Kidney glomerular epithelial cell (primary cell): ENCODE data around the gene ERC2.

Source experiments
- DNase-seq: peaks from one replicate; lab custom pipeline; 2025; lab: John Stamatoyannopoulos, UW

ERC2 gene

DNA sequence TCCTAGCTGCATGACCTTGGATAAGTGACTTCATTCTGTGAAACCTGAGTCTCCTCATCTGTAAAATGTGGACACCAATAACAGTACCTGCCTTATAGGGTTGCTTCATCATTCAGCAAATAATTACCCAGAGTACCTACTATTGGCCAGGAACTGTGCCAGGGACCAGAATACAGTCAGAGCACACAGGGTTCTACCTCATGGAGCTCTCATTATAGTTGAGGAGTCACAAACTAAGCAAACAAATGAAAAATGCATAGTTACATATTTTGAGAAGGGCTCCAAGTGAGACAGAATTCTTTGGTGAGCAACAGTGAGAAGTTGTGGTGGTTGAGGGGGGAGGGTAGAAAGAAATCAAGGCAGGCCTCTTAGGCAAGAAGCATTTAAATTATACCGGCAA lies 672.5 kb downstream of the ERC2 start:
- DNase-seq: peak; percentile 40

DNA sequence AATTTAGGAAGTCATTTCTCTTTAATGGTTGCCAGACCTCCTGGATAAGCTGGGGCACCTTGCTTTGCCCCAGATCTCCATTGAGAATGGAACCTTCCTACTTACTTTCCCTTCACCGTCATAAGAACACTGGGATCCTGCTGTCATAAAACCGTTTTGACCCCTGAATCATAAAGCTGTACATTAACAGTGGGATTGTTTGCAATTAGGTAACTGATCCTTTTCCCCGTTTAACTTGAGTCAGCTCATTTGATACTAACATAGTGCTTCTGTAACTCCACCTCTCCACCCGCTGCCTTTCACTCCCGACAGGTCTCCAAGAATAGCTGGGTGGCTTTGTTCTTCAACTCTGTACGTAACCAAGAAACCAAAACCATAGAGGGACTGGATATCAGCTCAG lies 673.0 kb downstream of the ERC2 start:
- DNase-seq: no peak

DNA sequence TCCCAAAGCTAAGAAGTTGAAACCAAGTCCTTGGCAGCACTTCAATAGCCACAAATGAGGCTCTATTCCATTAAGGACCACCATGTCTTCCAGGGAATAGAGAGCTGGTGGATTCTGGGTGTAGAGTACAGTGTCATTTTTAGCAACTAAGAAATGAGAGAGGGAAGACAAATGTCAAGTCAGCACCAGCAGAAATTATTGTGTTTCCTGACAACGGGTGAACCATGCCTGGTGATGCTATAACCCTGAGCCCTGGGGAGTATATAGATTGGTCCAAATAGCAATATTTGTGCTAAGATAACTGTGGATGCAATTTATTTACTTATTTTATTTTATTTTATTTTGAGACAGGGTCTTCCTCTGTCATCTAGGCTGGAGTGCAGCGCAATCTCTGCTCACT lies 675.5 kb downstream of the ERC2 start:
- DNase-seq: no peak

DNA sequence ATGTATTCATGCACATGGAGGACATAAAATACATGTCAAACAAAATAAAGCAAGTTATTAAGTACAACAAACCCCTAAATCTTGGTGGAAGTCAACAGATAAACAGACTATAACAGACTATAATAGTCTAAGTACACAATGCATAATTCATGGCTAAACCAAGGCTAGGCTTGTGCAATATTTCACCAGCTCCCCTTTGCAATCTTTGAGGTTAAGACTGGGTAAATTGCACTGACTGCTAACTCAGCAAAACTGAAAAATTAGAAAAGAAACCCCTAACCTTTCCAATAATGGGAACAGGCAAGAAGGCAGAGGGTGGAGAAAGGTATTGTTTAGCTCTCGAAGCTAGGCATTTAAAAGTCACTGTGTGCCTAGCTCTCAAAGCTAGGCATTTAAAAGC lies 676.3 kb downstream of the ERC2 start:
- DNase-seq: no peak

DNA sequence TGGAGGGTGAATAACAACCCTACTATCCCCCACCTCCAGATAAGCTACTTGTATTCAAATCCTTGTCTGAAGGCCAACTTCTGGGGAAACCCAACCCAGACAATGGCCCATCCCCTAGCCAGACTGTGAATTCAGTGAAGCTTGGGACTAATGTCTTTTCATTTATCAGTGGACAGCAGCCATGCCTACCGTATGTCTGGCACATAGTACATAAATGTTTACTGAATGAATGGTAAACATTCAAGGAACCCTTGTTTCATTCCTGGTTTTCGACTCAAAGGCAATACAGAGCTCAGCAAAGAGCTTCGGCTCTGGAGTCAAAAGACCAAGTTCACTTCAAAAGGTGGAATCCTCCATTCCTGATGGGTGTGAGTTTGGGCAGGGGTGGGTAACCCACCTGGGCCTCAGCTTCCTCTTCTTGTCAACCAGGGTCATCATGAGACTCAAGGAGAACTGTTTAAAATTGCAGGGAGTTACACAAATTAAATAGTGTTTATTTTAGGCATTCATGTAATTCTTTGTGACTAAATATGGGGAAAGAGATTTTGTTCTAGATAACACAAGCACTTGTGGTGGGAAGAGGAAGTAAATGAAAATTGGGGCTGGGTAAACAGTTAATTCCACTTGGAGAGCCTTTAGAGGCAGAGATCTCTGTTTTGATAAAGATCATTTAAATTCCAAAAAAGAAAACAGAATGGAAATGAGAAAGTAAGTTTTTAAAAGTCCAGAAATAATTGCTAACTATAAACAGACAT lies 677.5 kb downstream of the ERC2 start:
- DNase-seq: no peak

DNA sequence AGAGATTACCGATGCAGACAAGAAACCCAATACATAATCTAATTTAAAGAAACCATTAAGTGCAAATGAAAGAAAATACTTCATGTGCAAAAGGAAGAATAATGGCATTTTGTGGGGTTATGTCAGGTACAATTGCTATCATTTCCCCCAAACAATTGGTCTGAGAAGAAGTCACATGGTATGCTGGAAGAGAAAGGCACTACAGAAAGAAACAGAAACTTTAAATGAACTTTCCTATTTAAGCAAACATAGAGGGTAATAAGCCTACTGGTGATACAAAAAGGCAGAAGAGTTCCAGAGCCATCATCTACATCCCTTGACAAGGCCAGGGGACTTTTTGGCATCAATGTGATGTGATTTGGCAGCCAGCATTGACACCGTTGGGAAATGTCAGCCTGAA lies 678.8 kb downstream of the ERC2 start:
- DNase-seq: no peak

DNA sequence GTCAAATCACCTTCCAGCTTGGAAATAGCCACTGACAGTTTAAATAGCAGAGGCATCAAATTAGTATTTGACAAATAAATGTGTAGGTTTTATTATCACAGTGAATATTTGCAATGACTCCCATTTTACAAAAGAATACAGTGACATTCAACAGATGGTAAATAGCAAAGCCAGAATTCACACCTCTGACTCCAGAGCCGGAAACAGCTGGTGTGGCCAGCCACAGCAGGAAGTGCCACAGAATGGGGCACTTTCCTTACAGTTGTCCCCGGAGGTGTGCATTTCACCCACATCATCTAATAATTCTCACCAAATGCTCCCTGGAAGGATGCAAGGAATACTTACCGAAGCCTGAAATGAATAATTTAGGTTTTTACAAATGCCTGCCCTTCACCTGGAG lies 685.5 kb downstream of the ERC2 start:
- no peak for DNase-seq

DNA sequence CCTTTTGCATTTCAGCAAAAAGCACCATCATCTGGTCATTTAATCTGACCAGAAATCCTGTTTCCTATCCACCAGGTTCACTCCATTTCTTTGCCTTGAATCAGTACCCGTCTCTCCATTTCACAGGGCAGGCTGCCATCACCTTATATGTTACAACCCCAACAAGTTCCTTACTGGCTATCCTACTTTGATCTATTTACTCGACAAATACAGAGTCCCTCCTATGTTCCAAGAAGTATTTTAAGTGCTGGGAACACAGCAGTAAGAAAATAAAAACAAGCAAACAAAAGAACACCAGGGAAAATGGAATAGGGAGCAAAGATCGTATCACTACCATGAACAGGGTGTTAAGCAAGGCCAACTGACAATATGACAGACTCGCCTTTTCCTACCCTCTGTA lies 685.9 kb downstream of the ERC2 start:
- DNase-seq: no peak

DNA sequence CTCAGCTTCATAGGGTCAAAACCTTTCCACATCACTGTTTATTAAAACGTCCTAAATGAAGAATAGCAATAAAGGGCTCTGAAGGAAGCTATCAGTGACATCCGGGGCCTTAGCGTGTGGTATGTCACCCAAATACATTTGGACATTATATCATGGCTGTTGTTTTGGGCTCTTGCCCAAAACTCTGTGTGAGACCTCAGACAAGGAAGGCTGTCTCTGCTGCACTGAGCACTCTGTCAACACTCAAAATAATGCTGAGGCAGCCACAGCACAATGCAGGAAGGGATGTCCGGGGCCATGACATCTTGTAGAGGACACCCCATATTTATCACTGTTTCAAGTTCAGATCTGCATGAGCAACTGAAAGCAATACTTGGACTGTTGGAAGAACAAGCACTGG lies 687.4 kb downstream of the ERC2 start:
- no peak for DNase-seq

DNA sequence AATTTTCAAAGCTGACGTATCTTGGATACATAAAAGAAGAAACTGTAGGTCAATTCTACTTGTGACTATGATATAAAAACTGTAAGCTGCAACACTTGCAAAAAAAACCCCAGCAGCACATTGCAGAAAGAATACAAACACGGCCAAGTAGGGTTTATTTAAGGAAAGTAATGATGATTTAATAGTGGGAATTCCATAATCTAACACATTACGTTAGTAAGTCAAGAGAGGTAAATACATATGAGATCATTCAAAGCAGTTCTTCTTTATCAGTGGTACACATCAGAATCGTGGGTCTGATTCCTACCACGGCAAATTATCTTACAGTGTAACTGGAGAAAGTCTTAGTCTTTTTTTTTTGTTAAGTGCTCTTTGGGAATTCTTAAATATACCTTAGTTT lies 688.7 kb downstream of the ERC2 start:
- DNase-seq: no peak

DNA sequence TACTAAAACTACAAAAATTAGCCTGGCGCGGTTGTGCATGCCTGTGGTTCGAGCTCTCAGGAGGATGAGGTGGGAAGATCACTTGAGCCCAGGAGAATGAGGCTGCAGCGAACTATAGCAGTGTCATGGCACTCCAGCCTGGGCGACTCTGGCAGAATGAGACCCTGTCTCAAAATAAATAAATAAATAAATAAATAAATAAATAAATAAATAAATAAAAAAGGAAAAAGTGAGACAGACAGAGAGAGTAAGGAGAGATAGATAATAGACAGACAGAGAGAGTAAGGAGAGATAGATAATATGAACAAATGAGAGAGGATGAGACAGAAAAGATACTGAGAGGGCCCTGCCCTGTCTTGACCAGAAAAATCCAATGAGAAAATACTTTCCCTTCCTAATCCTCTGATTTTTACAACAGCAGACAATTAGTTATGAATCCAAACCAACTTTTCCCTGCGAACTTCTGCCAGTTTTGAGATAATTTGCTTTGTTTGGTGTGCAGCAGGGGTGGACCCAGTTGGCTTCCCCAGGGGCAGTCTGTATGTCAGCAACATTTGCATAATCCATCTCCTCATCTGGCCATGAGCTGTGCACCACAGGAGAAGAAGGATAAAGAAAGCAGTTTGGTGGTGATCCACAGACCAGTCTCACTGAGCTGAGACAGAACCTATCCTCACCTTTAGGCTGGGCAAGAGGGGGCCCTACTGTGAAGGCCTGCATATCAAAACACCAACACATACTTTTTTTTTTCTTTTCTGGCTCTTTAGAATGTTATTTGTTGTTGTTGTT lies 692.7 kb downstream of the ERC2 start:
- no peak for DNase-seq

DNA sequence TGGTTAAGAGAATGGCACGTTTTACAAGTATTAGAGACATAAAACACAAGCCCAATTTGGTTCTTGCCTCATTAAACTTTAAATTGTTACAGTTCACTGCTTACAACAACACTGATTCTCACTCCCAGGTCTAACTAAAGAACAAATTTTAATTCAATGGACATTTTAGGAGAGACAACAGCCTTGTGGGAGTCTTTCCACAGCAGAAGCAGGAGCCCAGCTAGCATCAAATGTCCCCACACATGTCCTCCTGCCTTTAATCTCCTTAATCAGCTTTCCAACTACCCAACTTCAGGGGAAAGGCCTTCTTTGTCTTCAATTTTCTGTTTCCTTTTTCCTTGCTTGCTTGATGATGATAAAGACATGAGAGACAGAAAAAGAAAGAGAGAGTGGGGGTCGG lies 693.4 kb downstream of the ERC2 start:
- DNase-seq: no peak

DNA sequence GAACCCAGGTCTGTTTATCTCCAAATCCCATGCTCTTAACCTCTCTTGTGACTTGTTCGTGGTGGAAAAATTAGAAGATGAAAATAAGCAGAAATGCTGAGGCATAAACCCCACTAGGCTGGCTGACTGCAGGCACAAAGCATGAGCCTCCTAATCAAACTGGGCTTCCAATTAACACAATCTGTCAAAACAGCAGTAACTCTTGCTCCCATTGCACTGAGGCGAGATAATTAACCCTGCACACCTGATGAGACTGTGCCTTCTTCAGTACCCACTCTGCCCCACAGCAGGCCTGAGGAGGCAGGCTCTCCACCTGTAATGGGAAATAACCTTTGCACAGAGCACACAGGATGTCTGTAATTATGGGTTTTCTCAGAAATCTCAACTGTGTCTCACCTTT lies 696.8 kb downstream of the ERC2 start:
- DNase-seq: no peak

DNA sequence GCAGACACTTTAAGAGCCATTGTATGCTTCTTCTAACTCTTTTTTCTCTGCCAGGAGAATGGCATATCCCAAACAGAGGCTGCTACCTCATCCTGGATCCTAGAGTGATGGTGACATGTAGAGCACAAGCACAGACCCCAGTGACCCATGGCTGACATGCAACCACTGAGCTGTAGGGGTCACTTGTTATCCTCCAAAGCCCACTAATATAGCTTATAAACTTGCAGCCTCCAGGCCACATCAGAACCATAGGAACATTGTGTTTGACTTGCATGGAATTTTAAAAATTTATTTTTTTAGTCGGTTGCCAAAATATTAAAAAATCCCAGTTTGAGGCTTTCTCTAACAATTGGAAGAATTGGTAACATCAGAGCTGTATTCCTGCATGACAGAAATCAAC lies 698.2 kb downstream of the ERC2 start:
- DNase-seq: no peak

DNA sequence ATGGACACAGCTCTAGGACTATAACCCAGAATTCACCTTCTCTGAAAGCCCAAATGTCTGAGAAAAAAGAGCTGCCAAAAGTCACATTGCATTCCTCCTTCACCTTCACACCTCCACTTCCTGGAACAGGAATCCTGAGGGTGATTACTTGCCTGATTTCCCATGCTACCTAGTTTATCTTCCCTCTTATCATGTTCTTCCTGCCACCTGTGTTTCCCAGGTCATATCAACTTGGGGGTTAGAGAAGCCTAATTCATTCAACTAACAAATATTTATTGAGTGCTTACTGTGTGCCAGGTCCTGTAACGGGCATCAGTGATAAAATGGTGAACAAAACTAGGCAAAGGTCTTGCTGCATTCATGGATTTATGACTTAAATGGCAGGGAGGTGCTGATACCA lies 701.5 kb downstream of the ERC2 start:
- DNase-seq: no peak

DNA sequence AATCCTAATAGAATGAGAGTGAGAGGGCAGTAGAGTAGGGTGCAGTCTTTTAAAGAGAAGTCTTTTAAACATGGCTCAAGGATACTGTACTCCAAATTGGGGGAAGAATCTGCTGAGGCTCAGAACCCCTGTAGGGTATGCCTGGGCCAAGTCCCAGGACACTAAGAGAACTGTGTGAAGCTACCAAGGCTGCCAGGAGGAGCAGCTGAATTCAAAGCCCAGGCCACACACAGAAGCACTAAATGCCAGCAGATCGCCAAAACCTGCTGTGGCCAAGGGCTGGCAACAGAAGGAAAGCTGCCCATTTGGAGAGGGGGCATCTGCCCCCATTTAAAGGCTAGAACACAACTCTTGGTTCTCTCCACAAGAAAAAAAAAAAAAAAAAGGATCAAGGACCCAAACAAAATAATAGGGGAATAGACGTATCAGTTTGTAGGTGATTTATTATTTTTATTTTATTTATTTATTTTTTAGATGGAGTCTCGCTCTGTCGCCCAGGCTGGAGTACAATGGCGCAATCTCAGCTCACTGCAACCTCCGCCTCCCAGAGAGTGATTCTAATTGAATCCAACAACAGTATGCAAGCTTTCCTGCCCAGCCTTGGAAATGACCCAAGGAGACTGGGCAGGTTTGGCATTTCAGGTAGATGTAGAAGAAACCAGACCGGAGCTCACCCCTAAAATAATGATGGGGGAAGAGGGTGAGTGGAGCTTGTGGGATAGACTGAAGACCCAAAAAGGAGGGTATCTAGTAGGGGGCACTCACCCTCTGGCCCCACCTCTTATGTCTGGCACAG lies 702.2 kb downstream of the ERC2 start:
- DNase-seq: no peak

DNA sequence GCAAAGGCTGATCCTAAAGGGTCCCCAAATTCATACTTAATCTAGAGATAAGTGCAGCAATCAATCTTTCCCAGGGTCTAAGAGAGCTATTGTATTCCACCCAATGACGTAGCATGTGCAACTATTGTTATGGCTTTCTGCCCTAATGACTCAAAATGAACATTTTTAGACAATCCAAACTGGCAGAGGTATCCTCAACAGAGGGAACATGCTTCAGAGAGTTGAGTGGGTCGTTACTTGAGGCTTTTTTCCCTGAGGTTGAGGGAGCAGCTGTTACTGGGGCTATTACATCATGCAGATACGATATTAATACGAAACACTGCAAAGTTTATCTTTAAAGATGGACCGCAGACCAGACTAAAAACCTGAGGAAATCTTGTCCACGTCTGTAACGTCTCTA lies 702.9 kb downstream of the ERC2 start:
- no peak for DNase-seq

DNA sequence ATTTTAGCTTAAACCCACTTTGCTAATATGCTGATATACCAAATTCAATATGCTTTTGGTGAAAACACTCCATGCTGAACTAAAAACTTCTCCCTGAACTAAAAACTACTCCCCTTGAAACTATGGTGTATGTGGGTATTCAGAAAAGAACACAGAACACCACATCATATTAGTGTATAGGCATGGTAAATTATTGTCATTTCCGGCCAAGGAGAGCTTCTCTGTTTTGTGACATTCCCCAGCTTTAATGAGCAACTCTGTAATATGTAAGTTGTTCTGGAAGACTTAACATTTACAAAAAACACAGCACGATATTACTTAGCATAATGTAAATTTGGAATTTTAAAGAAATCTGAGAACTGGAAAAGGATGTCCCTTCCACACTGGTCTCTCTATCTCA lies 711.3 kb downstream of the ERC2 start:
- DNase-seq: no peak

DNA sequence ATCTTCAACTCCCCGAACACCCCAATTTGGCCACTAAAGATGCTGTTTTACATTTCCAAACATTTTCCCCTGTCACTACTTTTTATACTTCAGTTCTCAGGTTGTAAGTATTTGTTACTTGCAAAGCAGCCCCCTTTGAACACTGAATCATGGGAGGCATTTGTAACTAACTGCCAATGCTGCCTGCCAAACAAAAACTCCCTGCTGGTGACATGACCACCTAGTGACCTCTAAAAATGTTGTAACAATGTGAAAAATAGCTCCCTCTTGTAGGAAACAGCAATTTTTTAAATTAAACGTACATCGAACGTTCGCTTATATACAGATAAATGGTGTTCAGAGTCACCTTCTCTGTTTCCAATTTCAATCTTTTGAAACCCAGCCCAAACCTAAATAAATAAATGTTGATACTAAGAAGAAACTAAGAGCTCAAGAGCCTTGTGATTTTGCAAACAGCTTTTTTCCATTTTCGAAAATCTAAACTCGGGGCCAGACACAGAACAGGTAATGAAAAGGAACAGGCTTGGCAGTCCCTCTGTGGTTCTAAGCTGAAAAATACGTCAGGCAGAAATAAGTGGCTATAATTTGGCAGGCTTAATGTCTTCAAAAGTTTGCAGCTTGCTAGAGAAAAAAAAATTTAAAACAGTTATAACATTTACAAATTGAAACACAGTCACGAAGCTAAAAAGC lies 712.6 kb downstream of the ERC2 start:
- DNase-seq: no peak

DNA sequence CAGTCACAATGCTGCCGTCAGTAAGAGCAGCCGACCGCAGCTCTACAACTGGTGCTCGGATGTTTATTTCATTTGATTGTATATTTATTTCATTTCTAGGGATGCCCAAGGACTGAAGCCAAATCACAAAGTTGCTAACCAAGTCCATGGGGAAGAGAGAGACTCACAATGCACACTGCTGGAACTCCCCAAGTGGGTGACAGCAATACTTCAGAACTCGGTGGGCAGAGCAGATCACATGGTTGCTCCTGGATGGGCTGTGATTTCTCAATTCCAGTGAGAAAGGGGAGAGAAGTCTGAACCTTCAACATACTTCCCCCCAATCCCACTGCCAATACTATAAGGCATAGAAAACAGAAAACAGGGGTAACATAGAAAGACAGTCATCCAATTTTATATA lies 715.4 kb downstream of the ERC2 start:
- no peak for DNase-seq

DNA sequence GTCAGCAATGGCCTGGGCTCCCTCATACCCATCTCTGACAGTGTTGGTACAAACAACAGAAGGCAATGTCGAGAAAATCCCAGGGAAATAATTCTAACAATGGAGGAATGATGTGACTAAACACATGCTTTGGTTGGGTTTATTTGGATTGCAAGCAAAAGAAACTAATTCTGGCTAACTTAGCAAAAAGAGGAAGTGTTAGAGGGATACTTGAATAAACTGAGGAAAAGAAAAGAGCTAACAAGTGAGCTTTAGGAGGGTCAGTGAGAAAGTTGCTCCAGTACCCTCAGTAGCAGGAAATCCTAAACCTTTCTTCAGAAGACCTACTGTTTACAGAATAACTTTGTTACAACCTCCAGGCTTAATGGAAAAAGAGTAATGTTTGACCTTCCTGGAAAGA lies 716.5 kb downstream of the ERC2 start:
- no peak for DNase-seq

DNA sequence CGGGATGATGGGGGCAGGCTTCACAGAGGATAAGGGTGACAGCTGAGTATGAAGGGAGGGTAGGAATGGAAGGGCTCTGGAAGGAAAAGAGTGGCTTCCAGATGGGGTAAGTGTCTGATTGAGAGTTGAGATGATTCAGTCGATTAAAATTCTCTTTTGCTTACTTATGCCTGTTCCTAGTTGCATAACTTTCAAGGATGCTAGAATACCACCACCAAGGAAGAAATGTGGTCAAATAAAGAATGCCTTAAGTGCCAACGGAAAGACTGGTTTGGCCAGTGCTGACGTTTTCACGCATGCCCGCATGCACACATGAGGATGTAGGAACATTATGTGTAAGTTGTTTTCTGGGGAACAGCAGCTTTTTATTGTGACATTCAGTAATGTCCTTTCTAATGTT lies 717.7 kb downstream of the ERC2 start:
- DNase-seq: peak; percentile 65
